Fibroblast of lung (primary cell): ENCODE data around the gene MKRN2. TPM values are rescaled to one million over a fixed set of nuclear protein-coding genes. Genes with fewer than 3 reads are reported as not detected.

Experiments used
- DNase-seq, 2 donors: peaks; one replicate each; pipeline versions ENCODE4 v3.0.0 to v3.0.0-alpha.2; 2010; ENCODE audit warnings: low read depth in 2 of 2
- H2AFZ ChIP-seq: 2 replicates; pipeline ENCODE4 v1.5.1; 2012; ENCODE audit warnings: low read length, control low read depth, inconsistent platforms
- H3K27ac ChIP-seq: 2 replicates; pipeline ENCODE4 v1.5.1; 2011; ENCODE audit warnings: low read length, control low read depth; ENCODE audit not compliant: insufficient read depth
- H3K27me3 ChIP-seq: 2 replicates; pipeline ENCODE4 v1.5.1; 2011; ENCODE audit warnings: mild to moderate bottlenecking, low read length; ENCODE audit not compliant: control insufficient read depth, insufficient read depth
- H3K36me3 ChIP-seq: 2 replicates; pipeline ENCODE4 v1.5.1; 2011; ENCODE audit warnings: low read length; ENCODE audit not compliant: control insufficient read depth, insufficient read depth
- H3K4me1 ChIP-seq: 2 replicates; pipeline ENCODE4 v1.5.1; 2011; ENCODE audit warnings: low read length; ENCODE audit not compliant: control insufficient read depth, insufficient read depth; ENCODE audit errors: extremely low read depth
- H3K4me2 ChIP-seq: 2 replicates; pipeline ENCODE4 v1.5.1; 2011; ENCODE audit warnings: low read length, control low read depth; ENCODE audit not compliant: insufficient read depth; ENCODE audit errors: extremely low read depth
- H3K4me3 ChIP-seq, 4 experiments: fragments of 200-600 bp in 1 of 4; sonication (generic) in 1 of 4; replicated peaks in 1 of 4; 2 replicates each; pipeline ENCODE4 v1.5.1; 2011 to 2016; ENCODE audit warnings: low read length in 4 of 4, low read depth in 3 of 4, mild to moderate bottlenecking in 3 of 4, control low read depth in 2 of 4, inconsistent platforms in 1 of 4, mixed read lengths in 1 of 4; ENCODE audit not compliant: insufficient read depth in 1 of 4; ENCODE audit errors: control extremely low read depth in 1 of 4
- H3K79me2 ChIP-seq: 2 replicates; pipeline ENCODE4 v1.5.1; 2012; ENCODE audit warnings: mild to moderate bottlenecking, low read length, inconsistent platforms; ENCODE audit not compliant: control insufficient read depth, insufficient read depth
- H3K9ac ChIP-seq: 2 replicates; pipeline ENCODE4 v1.5.1; 2011; ENCODE audit warnings: mild to moderate bottlenecking, low read length, control low read depth; ENCODE audit not compliant: insufficient read depth
- H3K9me3 ChIP-seq: 2 replicates; pipeline ENCODE4 v1.5.1; 2012; ENCODE audit warnings: low read depth, low read length; ENCODE audit not compliant: control insufficient read depth, insufficient read depth
- H4K20me1 ChIP-seq: 2 replicates; pipeline ENCODE4 v1.5.1; 2011; ENCODE audit warnings: low read length; ENCODE audit not compliant: control insufficient read depth, insufficient read depth; ENCODE audit errors: extremely low read depth
- CTCF ChIP-seq, 2 donors: IDR thresholded peaks in 1 of 2; conservative IDR thresholded peaks in 1 of 2; 1 replicate in 1 of 2; 2 replicates in 1 of 2; pipeline ENCODE4 v1.5.1; 2011 to 2012; ENCODE audit warnings: low read length in 2 of 2, control low read depth in 1 of 2, inconsistent platforms in 1 of 2, low read depth in 1 of 2, mild to moderate bottlenecking in 1 of 2
- EZH2 ChIP-seq: IDR thresholded peaks from 2 replicates; pipeline ENCODE4 v1.5.1; 2012; ENCODE audit warnings: low read length, control low read depth, mild to moderate bottlenecking; ENCODE audit errors: missing control alignments
- polyA plus RNA-seq, 2 donors: library from polyadenylated mRNA; depleted of rRNA in 1 of 2; stranded (reverse) in 1 of 2; unstranded in 1 of 2; fragments of >200 nt; gene quantifications; 2 replicates each; pipeline ENCODE4 v1.2.1, GENCODE V29; 2011 to 2012; ENCODE audit warnings: missing spikeins in 1 of 2
- total RNA-seq: library from RNA; depleted of rRNA; stranded (reverse); fragments of >200 nt; gene quantifications from 2 replicates; pipeline ENCODE4 v1.2.1, GENCODE V29; 2014

MKRN2 gene
- total and polyA plus RNA-seq, 2 donors (not counting 1 experiment from before 2014, with no cell fraction given): 37.7 to 48.1 TPM

DNA sequence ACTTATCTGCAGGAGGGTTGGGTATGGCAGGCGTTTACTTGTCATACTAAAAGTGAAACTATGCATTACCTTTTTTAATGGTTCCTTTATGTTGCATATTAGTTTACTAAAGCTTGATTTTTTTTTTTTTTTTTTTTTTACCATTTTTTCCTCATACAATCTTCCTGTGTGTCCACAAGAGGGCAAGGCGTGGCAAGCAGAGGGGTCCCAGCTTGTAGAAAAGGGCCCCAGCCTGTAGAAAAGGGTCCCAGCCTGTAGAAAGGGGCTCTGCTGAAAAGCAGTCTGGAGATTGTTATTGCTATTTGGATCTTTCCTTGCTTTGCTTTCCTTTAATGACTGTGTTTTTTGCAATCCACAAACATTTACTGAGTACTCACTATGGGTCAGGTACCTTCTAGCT, 21.9 kb downstream of the MKRN2 start:
- H3K4me3 ChIP-seq: no peak overlapping the region
- H3K9ac ChIP-seq: no peak overlapping the region
- no peaks in the 10 kb centered on the region for H3K9me3 ChIP-seq
- H3K36me3 ChIP-seq: peaks cover 23% of the 10 kb centered on the region
- H3K4me1 ChIP-seq: peaks cover 13% of the 10 kb centered on the region
- H3K27me3 ChIP-seq: no peaks in the 10 kb centered on the region
- DNase-seq: no peak
- no peak overlapping the region for H3K4me2 ChIP-seq
- H3K27ac ChIP-seq: no peak overlapping the region
- TF ChIP-seq CTCF (conservative IDR thresholded peaks at IDR 0.05 in 1 of 2, IDR thresholded peaks at IDR 0.05 in 1 of 2; ENCODE audit: low read depth in 1 of 2, low read length in 2 of 2) (peak; percentile 5 to 18), EZH2 (no peak)
- peaks cover 1% of the 10 kb centered on the region for H3K79me2 ChIP-seq
- no peaks in the 10 kb centered on the region for H4K20me1 ChIP-seq
- H2AFZ ChIP-seq: no peak overlapping the region

GRCh38 chr3:12579456-12579855, 22.6 kb downstream of the MKRN2 start:
- no peak overlapping the region for H3K9ac ChIP-seq
- no peaks in the 10 kb centered on the region for H3K27me3 ChIP-seq
- peaks cover 25% of the 10 kb centered on the region for H3K36me3 ChIP-seq
- DNase-seq: no peak
- no peak overlapping the region for H2AFZ ChIP-seq
- peak overlapping the region; percentile 45 for H3K27ac ChIP-seq
- H3K4me1 ChIP-seq: peaks cover 10% of the 10 kb centered on the region
- no peak overlapping the region for H3K4me2 ChIP-seq
- H3K79me2 ChIP-seq: peaks cover 1% of the 10 kb centered on the region
- H3K9me3 ChIP-seq: no peaks in the 10 kb centered on the region
- no peak overlapping the region for H3K4me3 ChIP-seq
- TF ChIP-seq EZH2 (no peak), CTCF (conservative IDR thresholded peaks at IDR 0.05 in 1 of 2, IDR thresholded peaks at IDR 0.05 in 1 of 2; ENCODE audit: low read depth in 1 of 2, low read length in 2 of 2) (no peak)
- H4K20me1 ChIP-seq: no peaks in the 10 kb centered on the region

DNA sequence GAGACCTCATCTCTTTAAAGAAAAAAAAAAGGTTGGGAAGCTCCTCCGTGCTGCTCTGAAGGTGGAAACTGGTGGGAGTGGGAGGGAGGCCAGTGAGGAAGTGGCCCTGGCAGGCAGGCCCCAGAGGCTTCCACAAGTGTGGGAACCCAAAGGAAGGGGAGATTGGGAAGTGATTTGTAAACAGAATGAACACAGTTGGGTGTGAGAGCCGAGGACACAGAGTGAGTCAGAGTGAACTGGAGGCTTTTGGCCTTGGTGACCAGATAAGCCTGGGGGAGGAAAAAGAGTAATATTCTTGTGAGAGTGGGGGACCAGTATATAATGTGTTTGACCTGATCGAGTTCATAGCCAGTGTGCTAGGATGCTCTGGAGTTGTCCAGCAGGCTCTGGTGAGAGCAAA, 23.0 kb downstream of the MKRN2 start:
- Histone ChIP-seq H4K20me1 (no peaks in the 10 kb centered on the region), H3K9ac (no peak overlapping the region), H3K4me1 (peaks cover 8% of the 10 kb centered on the region), H3K79me2 (peaks cover 1% of the 10 kb centered on the region), H3K4me3 (no peak overlapping the region), H3K27ac (peak overlapping the region; percentile 45), H2AFZ (no peak overlapping the region), H3K36me3 (peaks cover 24% of the 10 kb centered on the region), H3K4me2 (no peak overlapping the region), H3K9me3 (no peaks in the 10 kb centered on the region), H3K27me3 (no peaks in the 10 kb centered on the region)
- DNase-seq: peak; percentile 42 to 49
- TF ChIP-seq EZH2 (no peak), CTCF (conservative IDR thresholded peaks at IDR 0.05 in 1 of 2, IDR thresholded peaks at IDR 0.05 in 1 of 2; ENCODE audit: low read depth in 1 of 2, low read length in 2 of 2) (no peak)
